Uterus (tissue), 2 donors: Measurements from ENCODE around the gene INSIG1.

Experiments used
- POLR2A ChIP-seq, 2 donors: fragments of 450-650 bp; IDR thresholded peaks; one replicate each; pipeline ENCODE4 v1.6.1; 2016; ENCODE audit warnings: antibody characterized with exemption in 2 of 2, mild to moderate bottlenecking in 1 of 2, moderate library complexity in 1 of 2
- TF ChIP-seq, protein P1 (sequence below), 4 experiments: fragments of 200-600 bp in 2 of 4; fragments of 450-650 bp in 2 of 4; sonication (generic) in 2 of 4; IDR thresholded peaks; one replicate each; pipeline ENCODE4 v1.5.1; 2016 to 2019; ENCODE audit warnings: antibody characterized with exemption in 4 of 4, mild to moderate bottlenecking in 2 of 4, moderate library complexity in 1 of 4

DNA sequence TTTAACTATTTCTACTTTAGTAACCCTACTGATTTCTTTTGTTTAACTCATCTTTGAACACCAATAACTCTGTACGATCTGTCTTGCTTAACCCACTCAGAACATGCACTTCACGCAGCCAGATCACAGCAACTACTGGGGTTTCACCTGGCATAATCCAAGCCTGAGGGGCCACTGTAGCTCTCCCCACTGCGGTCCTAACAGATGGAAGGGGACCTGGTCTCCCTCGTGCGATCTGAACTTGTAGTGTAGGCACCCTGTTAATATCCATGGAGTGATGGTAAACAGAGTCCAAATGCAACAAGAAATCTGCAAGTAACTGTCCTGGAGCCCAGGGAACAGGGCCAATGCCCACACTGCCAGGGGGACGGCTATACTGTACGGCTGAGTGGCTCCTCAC lies 45.5 kb downstream of the INSIG1 start:
- no peak for TF ChIP-seq POLR2A (IDR thresholded peaks at IDR 0.05)
- TF ChIP-seq, protein P1, sequence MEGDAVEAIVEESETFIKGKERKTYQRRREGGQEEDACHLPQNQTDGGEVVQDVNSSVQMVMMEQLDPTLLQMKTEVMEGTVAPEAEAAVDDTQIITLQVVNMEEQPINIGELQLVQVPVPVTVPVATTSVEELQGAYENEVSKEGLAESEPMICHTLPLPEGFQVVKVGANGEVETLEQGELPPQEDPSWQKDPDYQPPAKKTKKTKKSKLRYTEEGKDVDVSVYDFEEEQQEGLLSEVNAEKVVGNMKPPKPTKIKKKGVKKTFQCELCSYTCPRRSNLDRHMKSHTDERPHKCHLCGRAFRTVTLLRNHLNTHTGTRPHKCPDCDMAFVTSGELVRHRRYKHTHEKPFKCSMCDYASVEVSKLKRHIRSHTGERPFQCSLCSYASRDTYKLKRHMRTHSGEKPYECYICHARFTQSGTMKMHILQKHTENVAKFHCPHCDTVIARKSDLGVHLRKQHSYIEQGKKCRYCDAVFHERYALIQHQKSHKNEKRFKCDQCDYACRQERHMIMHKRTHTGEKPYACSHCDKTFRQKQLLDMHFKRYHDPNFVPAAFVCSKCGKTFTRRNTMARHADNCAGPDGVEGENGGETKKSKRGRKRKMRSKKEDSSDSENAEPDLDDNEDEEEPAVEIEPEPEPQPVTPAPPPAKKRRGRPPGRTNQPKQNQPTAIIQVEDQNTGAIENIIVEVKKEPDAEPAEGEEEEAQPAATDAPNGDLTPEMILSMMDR (IDR thresholded peaks at IDR 0.05), result no peak
